Measurements from ENCODE around the gene TUSC2. TPM values are rescaled to one million over a fixed set of nuclear protein-coding genes. Genes with fewer than 3 reads are reported as not detected.

The TUSC2 gene
- total RNA-seq, 1 experiment from 2014 or later: 35.3 TPM

- POLR2A ChIA-PET: no interaction called here
- in situ Hi-C loops (cut with HindIII; ENCODE audit: low pct_unique_long_range_greater_than_20kb, low sequenced_read_pairs): no loop called here
- intact Hi-C loops (cut with micrococcal nuclease; ENCODE audit: unreplicated experiment): no loop called here
- no peak for DNase-seq (ENCODE audit: low read depth, low spot score)
- H3K27me3 ChIP-seq (ENCODE audit: control insufficient read depth, insufficient read depth, low read length): no peaks in the 10 kb centered on the region
- TF ChIP-seq SIN3A (IDR thresholded peaks at IDR 0.05; ENCODE audit: borderline replicate concordance, insufficient read depth, low read depth, low read length) (no peak), TCF7L2 (IDR thresholded peaks at IDR 0.05; ENCODE audit: low read depth, low read length) (no peak), REST (IDR thresholded peaks at IDR 0.05; ENCODE audit: insufficient read depth in 1 of 2, low read depth in 2 of 2, low read length in 1 of 2) (no peak)
- 0 out of 2 replicates have a peak overlapping the region, but pooled peaks have one; percentile 26 for H3K27ac ChIP-seq (ENCODE audit: low read length)
- peak overlapping the region; percentile 28 to 39; a peak in 3 of 4 replicates for H3K4me3 ChIP-seq (ENCODE audit: low read depth in 2 of 2, low read length in 2 of 2)
- BruUV-seq (replicated peaks): no TSS peak
- CTCF ChIA-PET: no interaction called here
- H3K36me3 ChIP-seq (ENCODE audit: control insufficient read depth, insufficient read depth, low read length): peaks cover 8% of the 10 kb centered on the region; the same call in 1 of the 2 replicates
- H3K4me1 ChIP-seq (ENCODE audit: control insufficient read depth, insufficient read depth, low read length): peaks cover 8% of the 10 kb centered on the region; the same call in 1 of the 2 replicates
- ATAC-seq: no peak
- H3K9me3 ChIP-seq (ENCODE audit: control insufficient read depth, insufficient read depth, low read depth, low read length): no peaks in the 10 kb centered on the region
Measured at GRCh38 chr3:50339485-50340146, 11.6 kb upstream of the TUSC2 start.

- TF ChIP-seq TCF7L2 (IDR thresholded peaks at IDR 0.05; ENCODE audit: low read depth, low read length) (no peak), SIN3A (IDR thresholded peaks at IDR 0.05; ENCODE audit: borderline replicate concordance, insufficient read depth, low read depth, low read length) (no peak), CTCF (IDR thresholded peaks at IDR 0.05) (no peak), POLR2AphosphoS5 (IDR thresholded peaks at IDR 0.05; ENCODE audit: low read depth, low read length) (no peak), REST (IDR thresholded peaks at IDR 0.05; ENCODE audit: insufficient read depth in 1 of 2, low read depth in 2 of 2, low read length in 1 of 2) (no peak)
- in situ Hi-C loops (cut with HindIII; ENCODE audit: low pct_unique_long_range_greater_than_20kb, low sequenced_read_pairs): no loop called here
- no peak overlapping the region for H3K4me3 ChIP-seq (ENCODE audit: low read depth in 2 of 2, low read length in 2 of 2)
Measured at GRCh38 chr3:50338965-50339364, 10.9 kb upstream of the TUSC2 start.

More at GRCh38 chr3:50338965-50339364, 10.9 kb upstream of the TUSC2 start:
- ATAC-seq (no peak), DNase-seq (ENCODE audit: low read depth, low spot score) (no peak)
- Histone ChIP-seq H3K4me1 (ENCODE audit: control insufficient read depth, insufficient read depth, low read length) (peaks cover 14% of the 10 kb centered on the region; the same call in 1 of the 2 replicates), H3K27ac (ENCODE audit: low read length) (no peak overlapping the region), H3K36me3 (ENCODE audit: control insufficient read depth, insufficient read depth, low read length) (peaks cover 8% of the 10 kb centered on the region; the same call in 1 of the 2 replicates), H3K9me3 (ENCODE audit: control insufficient read depth, insufficient read depth, low read depth, low read length) (no peaks in the 10 kb centered on the region), H3K27me3 (ENCODE audit: control insufficient read depth, insufficient read depth, low read length) (no peaks in the 10 kb centered on the region)
- CTCF ChIA-PET: no interaction called here
- no TSS peak for BruUV-seq (replicated peaks)
- POLR2A ChIA-PET: interaction anchor here (0.7 kb wide), 2 partner anchors 32 to 1304 kb away, joined by 6 to 14 read pairs; no protein-coding TSS in a partner anchor
- intact Hi-C loops (cut with micrococcal nuclease; ENCODE audit: unreplicated experiment): no loop called here

Measured in Panc1 (cell line).